CD14-positive monocyte (primary cell): ENCODE results near the gene CLDN20. TPM values are rescaled to one million over a fixed set of nuclear protein-coding genes. Genes with fewer than 3 reads are reported as not detected.

Source experiments
- DNase-seq, 3 donors: peaks; one replicate each; pipeline ENCODE4 v3.0.0-alpha.2; 2011 to 2022
- H2AFZ ChIP-seq: 2 replicates; pipeline ENCODE4 v1.6.0; 2012; ENCODE audit warnings: mild to moderate bottlenecking, low read depth, low read length, inconsistent platforms; ENCODE audit not compliant: insufficient read depth, poor library complexity, severe bottlenecking
- H3K27ac ChIP-seq, 2 donors: 1 replicate in 1 of 2; 2 replicates in 1 of 2; pipeline ENCODE4 v1.5.1; 2012 to 2013; ENCODE audit warnings: low read length in 2 of 2, control low read depth in 1 of 2, inconsistent platforms in 1 of 2, low read depth in 1 of 2, mild to moderate bottlenecking in 1 of 2
- H3K27me3 ChIP-seq, 2 donors: one replicate each; pipeline versions ENCODE4 v1.6.0 to v1.6.1; 2011 to 2013; ENCODE audit warnings: low read length in 2 of 2; ENCODE audit not compliant: control insufficient read depth in 2 of 2, insufficient read depth in 2 of 2
- H3K36me3 ChIP-seq, 2 donors: replicated peaks in 1 of 2; 1 replicate in 1 of 2; 2 replicates in 1 of 2; pipeline versions ENCODE4 v1.5.1 to v1.6.1; 2012 to 2013; ENCODE audit warnings: low read length in 2 of 2, control low read depth in 1 of 2, inconsistent platforms in 1 of 2, mild to moderate bottlenecking in 1 of 2; ENCODE audit not compliant: insufficient read depth in 2 of 2, control insufficient read depth in 1 of 2
- H3K4me1 ChIP-seq, 2 donors: 1 replicate in 1 of 2; 2 replicates in 1 of 2; pipeline versions ENCODE4 v1.5.1 to v1.6.1; 2012 to 2013; ENCODE audit warnings: low read length in 2 of 2, control low read depth in 1 of 2, inconsistent platforms in 1 of 2, mild to moderate bottlenecking in 1 of 2, moderate library complexity in 1 of 2; ENCODE audit not compliant: insufficient read depth in 2 of 2, control insufficient read depth in 1 of 2
- H3K4me2 ChIP-seq: replicated peaks from 2 replicates; pipeline ENCODE3; 2012; ENCODE audit warnings: low read length, moderate library complexity, mild to moderate bottlenecking; ENCODE audit not compliant: poor library complexity, severe bottlenecking; ENCODE audit errors: extremely low read depth
- H3K4me3 ChIP-seq, 3 experiments: fragments of 200-600 bp in 1 of 3; sonication (generic) in 1 of 3; replicated peaks in 1 of 3; 1 replicate in 2 of 3; 2 replicates in 1 of 3; pipeline ENCODE4 v1.5.1; 2011 to 2013; ENCODE audit warnings: low read length in 3 of 3, mild to moderate bottlenecking in 3 of 3, control low read depth in 2 of 3, low read depth in 2 of 3, inconsistent platforms in 1 of 3, moderate library complexity in 1 of 3
- H3K79me2 ChIP-seq: 2 replicates; pipeline ENCODE4 v1.6.0; 2012; ENCODE audit warnings: mild to moderate bottlenecking, control low read depth, inconsistent platforms, low read length, moderate library complexity; ENCODE audit not compliant: insufficient read depth
- H3K9ac ChIP-seq: 2 replicates; pipeline ENCODE4 v1.6.0; 2017; ENCODE audit warnings: low read length, mild to moderate bottlenecking; ENCODE audit not compliant: insufficient read depth, poor library complexity, severe bottlenecking
- H3K9me3 ChIP-seq, 2 donors: replicated peaks in 1 of 2; 1 replicate in 1 of 2; 2 replicates in 1 of 2; pipeline versions ENCODE4 v1.5.1 to v1.6.1; 2012 to 2013; ENCODE audit warnings: low read length in 2 of 2, control low read depth in 1 of 2; ENCODE audit not compliant: control insufficient read depth in 1 of 2, insufficient read depth in 1 of 2
- H4K20me1 ChIP-seq: 2 replicates; pipeline ENCODE4 v1.6.0; 2012; ENCODE audit warnings: mild to moderate bottlenecking, low read length, control low read depth, moderate library complexity; ENCODE audit not compliant: insufficient read depth
- H3K27ac Mint-ChIP-seq, 7 donors: one replicate each; pipeline ENCODE4 v1.8.0; 2020; ENCODE audit warnings: mild to moderate bottlenecking in 7 of 7, mixed read lengths in 7 of 7, moderate library complexity in 6 of 7, inconsistent platforms in 2 of 7
- H3K27me3 Mint-ChIP-seq, 3 donors: one replicate each; pipeline ENCODE4 v1.8.0; 2021 to 2022; ENCODE audit warnings: low read depth in 3 of 3, mild to moderate bottlenecking in 3 of 3, mixed read lengths in 3 of 3, moderate library complexity in 3 of 3, inconsistent platforms in 1 of 3
- H3K36me3 Mint-ChIP-seq, 2 donors: one replicate each; pipeline ENCODE4 v1.8.0; 2020; ENCODE audit warnings: mixed read lengths in 2 of 2, inconsistent platforms in 1 of 2, mild to moderate bottlenecking in 1 of 2
- H3K4me1 Mint-ChIP-seq: one replicate; pipeline ENCODE4 v1.8.0; 2020; ENCODE audit warnings: mild to moderate bottlenecking, mixed read lengths
- H3K4me3 Mint-ChIP-seq, 2 donors: one replicate each; pipeline ENCODE4 v1.8.0; 2020; ENCODE audit warnings: mild to moderate bottlenecking in 2 of 2, mixed read lengths in 2 of 2, moderate library complexity in 1 of 2
- H3K9me3 Mint-ChIP-seq, 7 donors: one replicate each; pipeline ENCODE4 v1.8.0; 2020 to 2022; ENCODE audit warnings: mixed read lengths in 7 of 7, mild to moderate bottlenecking in 6 of 7, moderate library complexity in 6 of 7, inconsistent platforms in 2 of 7
- CTCF ChIP-seq: fragments of 200-600 bp; IDR thresholded peaks from one replicate; pipeline ENCODE4 v1.8.0; 2022; ENCODE audit warnings: antibody characterized with exemption, mild to moderate bottlenecking
- WGBS: methylation state at CpG from one replicate; pipeline ENCODE4 v1.1.5; 2013; ENCODE audit warnings: missing lambda C conversion rate; ENCODE audit not compliant: insufficient coverage; 5-methylcytosine and 5-hydroxymethylcytosine counted together
- intact Hi-C, 2 donors: fragments of 100-400 bp; cut with micrococcal nuclease; formaldehyde crosslinking; loops; one replicate each; pipeline versions ENCODE4 v1.15.0 to v1.15.1; 2023
- polyA plus RNA-seq, 3 donors: library from polyadenylated mRNA; depleted of rRNA in 1 of 3; unstranded in 2 of 3; stranded (reverse) in 1 of 3; fragments of 300-500 nt in 2 of 3; fragments of >200 nt in 1 of 3; fragmentation: Illumina TruSeq in 2 of 3; gene quantifications; 1 replicate in 2 of 3; 2 replicates in 1 of 3; pipeline ENCODE4 v1.2.3, GENCODE V29; 2012 to 2021

Gene CLDN20
- polyA plus RNA-seq, 3 donors, result not detected

GRCh38 chr6:155290491-155290890 is 26.7 kb downstream of the CLDN20 start:
- Histone ChIP-seq H3K27me3 (no peaks in the 10 kb centered on the region), H3K9ac (no peak overlapping the region), H3K4me1 (no peaks in the 10 kb centered on the region), H4K20me1 (no peaks in the 10 kb centered on the region), H3K4me2 (no peak overlapping the region), H3K27ac (no peak overlapping the region), H3K79me2 (no peaks in the 10 kb centered on the region), H3K4me3 (no peak overlapping the region), H3K36me3 (peaks cover 27 to 59% of the 10 kb centered on the region in 2 donors), H3K9me3 (no peaks in the 10 kb centered on the region), H2AFZ (no peak overlapping the region)
- H3K4me3 Mint-ChIP-seq, result no peak overlapping the region
- peaks cover 0 to 3% (median 0%) of the 10 kb centered on the region in 7 donors for H3K9me3 Mint-ChIP-seq
- intact Hi-C loops, result no loop called here
- H3K27ac Mint-ChIP-seq, result no peak overlapping the region
- 100% methylated on average over 1 of the region's 5 CpGs for WGBS
- peaks cover 53 to 61% of the 10 kb centered on the region in 2 donors for H3K36me3 Mint-ChIP-seq
- TF ChIP-seq CTCF, result no peak
- H3K27me3 Mint-ChIP-seq, result peaks cover 0 to 2% (median 0%) of the 10 kb centered on the region in 3 donors
- DNase-seq, result no peak
- H3K4me1 Mint-ChIP-seq, result no peaks in the 10 kb centered on the region

- Histone ChIP-seq H3K27ac (no peak overlapping the region), H3K4me2 (no peak overlapping the region), H3K4me3 (no peak overlapping the region), H3K79me2 (no peaks in the 10 kb centered on the region), H3K9ac (no peak overlapping the region), H4K20me1 (no peaks in the 10 kb centered on the region), H3K27me3 (no peaks in the 10 kb centered on the region), H3K36me3 (peaks cover 31 to 66% of the 10 kb centered on the region in 2 donors), H3K4me1 (no peaks in the 10 kb centered on the region), H3K9me3 (no peaks in the 10 kb centered on the region), H2AFZ (no peak overlapping the region)
- no peak overlapping the region for H3K27ac Mint-ChIP-seq
- H3K4me3 Mint-ChIP-seq, result no peak overlapping the region
- 100% methylated on average over 2 of the region's 3 CpGs for WGBS
- peaks cover 55 to 67% of the 10 kb centered on the region in 2 donors for H3K36me3 Mint-ChIP-seq
- H3K4me1 Mint-ChIP-seq, result no peaks in the 10 kb centered on the region
- no peak for DNase-seq
- intact Hi-C loops, result no loop called here
- no peak for TF ChIP-seq CTCF
- peaks cover 0 to 2% (median 2%) of the 10 kb centered on the region in 3 donors for H3K27me3 Mint-ChIP-seq
- peaks cover 0 to 3% (median 0%) of the 10 kb centered on the region in 7 donors for H3K9me3 Mint-ChIP-seq
These were observed 27.5 kb downstream of the CLDN20 start for GRCh38 chr6:155291291-155291690.
